Measurements from ENCODE around the gene CIITA. TPM values are rescaled to one million over a fixed set of nuclear protein-coding genes. Genes with fewer than 3 reads are reported as not detected.
A peak's percentile ranks its signal among the peaks of the same experiment; 100 is the strongest.

Gene CIITA
- total and polyA plus RNA-seq, 4 donors = 11.5 to 59.6 (median 26.6) TPM

DNA sequence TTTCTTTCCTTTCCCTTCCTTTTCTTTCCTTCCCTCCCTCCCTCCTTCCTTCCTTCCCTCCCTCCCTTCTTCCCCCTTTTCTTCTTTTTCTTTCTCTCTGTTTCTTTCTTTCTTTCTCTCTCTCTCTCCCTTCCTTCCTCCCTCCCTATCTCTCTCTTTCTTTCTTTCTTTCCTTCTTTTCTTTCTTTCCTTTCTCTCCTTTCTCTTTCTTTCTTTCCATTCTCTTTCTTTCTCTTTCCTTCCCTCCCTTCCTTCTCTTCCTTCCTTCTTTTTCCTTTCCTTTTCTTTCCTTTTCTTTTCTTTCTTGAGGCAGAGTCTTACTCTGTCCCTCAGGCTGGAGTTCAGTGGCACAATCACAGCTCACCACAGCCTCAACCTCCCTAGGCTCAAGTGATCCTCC, 34.3 kb downstream of the CIITA start:
- Histone ChIP-seq H3K27ac (ENCODE audit: low read depth in 1 of 2, low read length in 1 of 2) (no peak overlapping the region), H3K9me3 (ENCODE audit: control insufficient read depth in 4 of 4, insufficient read depth in 3 of 4, low read length in 3 of 4) (no peaks in the 10 kb centered on the region), H3K4me1 (ENCODE audit: control insufficient read depth in 5 of 5, insufficient read depth in 5 of 5, low read length in 5 of 5) (peaks cover 0 to 14% (median 0%) of the 10 kb centered on the region in 5 donors), H3K9ac (ENCODE audit: insufficient read depth in 1 of 2, low read length in 2 of 2) (no peak overlapping the region), H3K4me3 (no peak overlapping the region), H3K36me3 (ENCODE audit: control insufficient read depth in 4 of 4, insufficient read depth in 4 of 4, low read length in 4 of 4) (peaks cover 0 to 42% (median 0%) of the 10 kb centered on the region in 4 donors), H3K27me3 (ENCODE audit: control insufficient read depth in 3 of 3, insufficient read depth in 3 of 3, low read length in 2 of 3) (no peaks in the 10 kb centered on the region)
- TF ChIP-seq, protein P1, sequence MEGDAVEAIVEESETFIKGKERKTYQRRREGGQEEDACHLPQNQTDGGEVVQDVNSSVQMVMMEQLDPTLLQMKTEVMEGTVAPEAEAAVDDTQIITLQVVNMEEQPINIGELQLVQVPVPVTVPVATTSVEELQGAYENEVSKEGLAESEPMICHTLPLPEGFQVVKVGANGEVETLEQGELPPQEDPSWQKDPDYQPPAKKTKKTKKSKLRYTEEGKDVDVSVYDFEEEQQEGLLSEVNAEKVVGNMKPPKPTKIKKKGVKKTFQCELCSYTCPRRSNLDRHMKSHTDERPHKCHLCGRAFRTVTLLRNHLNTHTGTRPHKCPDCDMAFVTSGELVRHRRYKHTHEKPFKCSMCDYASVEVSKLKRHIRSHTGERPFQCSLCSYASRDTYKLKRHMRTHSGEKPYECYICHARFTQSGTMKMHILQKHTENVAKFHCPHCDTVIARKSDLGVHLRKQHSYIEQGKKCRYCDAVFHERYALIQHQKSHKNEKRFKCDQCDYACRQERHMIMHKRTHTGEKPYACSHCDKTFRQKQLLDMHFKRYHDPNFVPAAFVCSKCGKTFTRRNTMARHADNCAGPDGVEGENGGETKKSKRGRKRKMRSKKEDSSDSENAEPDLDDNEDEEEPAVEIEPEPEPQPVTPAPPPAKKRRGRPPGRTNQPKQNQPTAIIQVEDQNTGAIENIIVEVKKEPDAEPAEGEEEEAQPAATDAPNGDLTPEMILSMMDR (IDR thresholded peaks at IDR 0.05; ENCODE audit: control extremely low read depth, extremely low read depth) = no peak
- no peak for ATAC-seq (ENCODE audit: insufficient read depth, low FRiP score)
- DNase-seq = no peak

DNA sequence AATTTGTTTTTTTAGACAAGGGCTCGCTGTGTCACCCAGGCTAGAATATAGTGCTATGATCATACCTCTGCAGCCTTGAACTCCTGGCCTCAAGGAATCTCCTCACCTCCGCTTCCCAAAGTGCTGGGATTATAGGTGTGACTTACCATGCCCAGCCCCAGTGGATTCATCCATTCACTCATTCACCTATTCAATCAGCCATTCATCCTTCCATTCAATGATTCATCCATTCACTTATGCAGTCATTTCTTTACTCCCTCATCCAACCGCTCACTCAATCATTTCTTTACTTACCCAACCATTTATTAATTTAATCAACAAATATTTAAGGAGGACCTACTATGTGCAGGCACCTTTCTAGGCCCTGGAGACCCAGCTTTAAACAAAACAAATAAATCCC, 39.5 kb downstream of the CIITA start:
- no peak for DNase-seq
- H3K27ac ChIP-seq (ENCODE audit: low read depth in 1 of 2, low read length in 1 of 2) = no peak overlapping the region
- H3K4me1 ChIP-seq (ENCODE audit: control insufficient read depth in 5 of 5, insufficient read depth in 5 of 5, low read length in 5 of 5) = peaks cover 0 to 7% (median under 1%) of the 10 kb centered on the region in 5 donors
- H3K9ac ChIP-seq (ENCODE audit: insufficient read depth in 1 of 2, low read length in 2 of 2) = no peak overlapping the region
- TF ChIP-seq, protein P1 (IDR thresholded peaks at IDR 0.05; ENCODE audit: control extremely low read depth, extremely low read depth) = no peak
- H3K9me3 ChIP-seq (ENCODE audit: control insufficient read depth in 4 of 4, insufficient read depth in 3 of 4, low read length in 3 of 4) = no peaks in the 10 kb centered on the region
- no peak for ATAC-seq (ENCODE audit: insufficient read depth, low FRiP score)
- no peak overlapping the region for H3K4me3 ChIP-seq
- H3K36me3 ChIP-seq (ENCODE audit: control insufficient read depth in 4 of 4, insufficient read depth in 4 of 4, low read length in 4 of 4) = peaks cover 0 to 12% (median 0%) of the 10 kb centered on the region in 4 donors
- WGBS, 2 donors = 64 to 65% methylated on average over 3 of the region's 3 CpGs
- no peaks in the 10 kb centered on the region for H3K27me3 ChIP-seq (ENCODE audit: control insufficient read depth in 3 of 3, insufficient read depth in 3 of 3, low read length in 2 of 3)

DNA sequence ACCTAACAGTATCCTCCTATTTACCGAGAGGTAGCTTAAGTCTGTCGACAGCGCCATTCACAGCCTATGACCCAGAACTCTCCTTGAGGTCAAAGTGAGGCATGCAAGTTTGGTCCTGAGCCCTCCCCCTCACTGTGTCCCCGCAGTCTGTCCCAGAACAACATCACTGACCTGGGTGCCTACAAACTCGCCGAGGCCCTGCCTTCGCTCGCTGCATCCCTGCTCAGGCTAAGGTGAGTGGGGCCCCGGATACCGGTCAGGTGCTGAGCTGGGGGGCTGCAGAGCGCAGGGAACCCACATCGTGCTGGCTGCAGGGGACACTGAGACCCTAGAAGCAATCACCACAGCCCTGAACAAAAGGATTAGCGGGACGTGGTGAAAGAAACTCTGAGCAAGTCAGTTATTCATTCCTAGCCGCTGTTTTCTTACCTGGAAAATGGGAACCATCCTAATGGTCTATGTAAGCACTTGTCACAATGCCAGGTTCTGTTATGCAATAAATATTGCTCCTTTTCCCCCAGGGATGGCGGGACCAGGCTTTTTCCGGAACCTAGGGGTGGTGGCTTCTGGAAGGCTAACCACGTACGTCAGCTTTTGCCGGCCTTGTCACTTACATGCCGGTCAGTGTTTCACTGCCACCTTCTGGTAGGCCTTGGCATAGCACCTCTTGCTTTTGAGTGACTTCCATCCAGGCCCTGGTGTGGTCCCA, 41.4 kb downstream of the CIITA start:
- TF ChIP-seq, protein P1 (IDR thresholded peaks at IDR 0.05; ENCODE audit: control extremely low read depth, extremely low read depth) = peak; percentile 94
- no peak overlapping the region for H3K4me3 ChIP-seq
- H3K9me3 ChIP-seq (ENCODE audit: control insufficient read depth in 4 of 4, insufficient read depth in 3 of 4, low read length in 3 of 4) = no peaks in the 10 kb centered on the region
- no peak overlapping the region for H3K9ac ChIP-seq (ENCODE audit: insufficient read depth in 1 of 2, low read length in 2 of 2)
- peak overlapping the region in 1 of 2 donors; percentile 34 for H3K27ac ChIP-seq (ENCODE audit: low read depth in 1 of 2, low read length in 1 of 2)
- peak; percentile 80 for ATAC-seq (ENCODE audit: insufficient read depth, low FRiP score)
- peak; percentile 94 to 96 (median 95) for DNase-seq
- no peaks in the 10 kb centered on the region for H3K27me3 ChIP-seq (ENCODE audit: control insufficient read depth in 3 of 3, insufficient read depth in 3 of 3, low read length in 2 of 3)
- peaks cover 4 to 10% (median 7%) of the 10 kb centered on the region in 5 donors for H3K4me1 ChIP-seq (ENCODE audit: control insufficient read depth in 5 of 5, insufficient read depth in 5 of 5, low read length in 5 of 5)
- peaks cover 0 to 21% (median 0%) of the 10 kb centered on the region in 4 donors for H3K36me3 ChIP-seq (ENCODE audit: control insufficient read depth in 4 of 4, insufficient read depth in 4 of 4, low read length in 4 of 4)
- WGBS, 2 donors = 47 to 55% methylated on average over 21 of the region's 21 CpGs

Data from lung (tissue), 12 donors.